MV-4-11 (cell line): ENCODE results near the gene OSBPL5.

Experiments used
- DNase-seq: peaks from one replicate; lab custom pipeline; 2025; lab: John Stamatoyannopoulos, UW

The OSBPL5 gene

GRCh38 chr11:3165152-3165705 lies at the start of gene OSBPL5:
Gene OSBPL5, minus strand, starts transcription at chr11:3165310. Its CDS starts 36,162 bp downstream, at chr11:3129148.
- DNase-seq, result peak; percentile 31

DNA sequence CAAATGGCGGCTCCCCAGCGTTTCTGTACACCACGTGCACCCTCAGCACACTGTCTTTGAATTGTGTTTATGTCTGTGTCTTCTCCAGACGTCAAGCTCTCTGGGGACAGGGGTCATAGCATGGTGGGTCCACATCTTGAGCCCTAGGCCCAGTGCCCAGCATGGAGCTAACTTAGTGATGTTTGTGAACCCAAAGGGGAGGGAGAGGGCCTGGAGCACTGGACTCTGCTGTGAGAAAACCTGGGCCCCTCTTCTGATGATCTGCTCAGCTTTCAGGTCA lies 49.2 kb upstream of the OSBPL5 start:
- no peak for DNase-seq

- no peak for DNase-seq
These were observed 48.7 kb upstream of the OSBPL5 start for GRCh38 chr11:3213659-3214419.

DNA sequence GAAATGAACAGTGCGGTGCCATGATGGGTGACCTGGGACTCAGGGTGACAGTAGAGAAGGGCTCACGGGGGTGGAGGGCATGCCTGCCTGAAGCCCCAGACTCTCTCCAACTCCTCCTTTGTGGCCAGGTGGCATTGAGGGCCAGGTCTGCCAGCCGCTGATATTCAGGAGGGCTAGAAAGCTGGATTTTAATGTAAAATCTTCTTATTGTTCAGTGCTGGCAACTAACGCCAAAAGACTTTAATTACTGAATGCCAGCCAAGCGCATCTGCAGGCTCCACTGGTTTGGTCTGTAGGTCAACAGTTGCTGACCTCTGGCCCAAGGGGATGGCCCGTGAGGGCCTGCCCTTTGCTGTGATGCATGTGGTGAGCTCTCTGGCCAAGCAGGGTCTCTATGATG lies 43.2 kb upstream of the OSBPL5 start:
- DNase-seq, result no peak

GRCh38 chr11:3207526-3208189 lies 42.5 kb upstream of the OSBPL5 start:
- no peak for DNase-seq

- DNase-seq, result no peak
These were observed 41.8 kb upstream of the OSBPL5 start for GRCh38 chr11:3206922-3207204.

GRCh38 chr11:3206156-3206921 lies 41.2 kb upstream of the OSBPL5 start:
- no peak for DNase-seq

GRCh38 chr11:3205261-3206155 lies 40.4 kb upstream of the OSBPL5 start:
- no peak for DNase-seq

GRCh38 chr11:3204141-3205015 lies 39.3 kb upstream of the OSBPL5 start:
- no peak for DNase-seq

- no peak for DNase-seq
These were observed 38.3 kb upstream of the OSBPL5 start for GRCh38 chr11:3203221-3204043.

- no peak for DNase-seq
These were observed 37.6 kb upstream of the OSBPL5 start for GRCh38 chr11:3202759-3203158.

DNA sequence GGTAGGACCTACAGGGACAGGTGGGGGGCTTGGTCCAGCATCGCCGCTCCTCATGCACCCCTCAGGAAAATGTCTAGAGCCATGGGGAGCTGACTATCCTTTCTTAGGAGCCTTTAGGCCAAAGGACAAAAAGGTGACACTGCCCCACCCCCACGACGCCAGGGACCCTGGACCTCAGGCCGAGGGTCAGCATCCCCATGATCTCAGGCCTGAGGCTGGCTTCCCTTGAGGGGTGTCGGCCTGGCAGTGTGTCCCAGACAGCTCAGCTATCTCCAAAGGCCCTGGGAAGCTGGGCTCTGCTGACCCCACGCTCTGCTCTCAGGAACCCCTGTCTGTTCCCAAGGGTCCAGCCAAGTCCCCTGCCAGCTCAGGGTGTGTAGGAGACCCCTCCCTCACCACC lies 37.2 kb upstream of the OSBPL5 start:
- no peak for DNase-seq

DNA sequence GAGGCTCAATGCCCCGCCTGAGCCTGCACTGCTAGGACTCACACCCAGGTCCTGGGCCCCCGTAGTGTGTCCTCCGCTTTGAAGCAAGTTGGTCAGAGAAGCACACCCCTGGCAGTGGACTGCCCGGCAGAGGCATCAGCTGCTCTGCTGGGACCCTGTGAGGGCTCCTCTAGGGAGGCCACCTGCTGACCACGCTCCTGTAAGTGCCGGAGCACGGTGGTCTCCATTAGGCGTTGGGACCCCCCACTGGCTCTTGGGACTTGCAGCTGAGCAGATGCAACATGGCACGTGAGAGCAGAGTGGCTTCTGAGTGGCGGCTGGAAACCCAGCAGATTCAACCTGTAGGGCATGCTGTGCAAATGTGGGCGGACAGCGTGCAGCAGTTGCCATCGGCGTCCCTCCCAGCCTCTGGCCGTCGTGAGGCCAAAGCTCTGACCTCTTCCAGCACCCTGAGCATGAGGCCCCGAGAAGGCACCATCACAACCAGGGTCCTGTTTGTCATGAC lies 36.6 kb upstream of the OSBPL5 start:
- no peak for DNase-seq

GRCh38 chr11:3201112-3201581 lies 36.0 kb upstream of the OSBPL5 start:
- no peak for DNase-seq

- DNase-seq, result no peak
These were observed 35.4 kb upstream of the OSBPL5 start for GRCh38 chr11:3200388-3201111.

DNA sequence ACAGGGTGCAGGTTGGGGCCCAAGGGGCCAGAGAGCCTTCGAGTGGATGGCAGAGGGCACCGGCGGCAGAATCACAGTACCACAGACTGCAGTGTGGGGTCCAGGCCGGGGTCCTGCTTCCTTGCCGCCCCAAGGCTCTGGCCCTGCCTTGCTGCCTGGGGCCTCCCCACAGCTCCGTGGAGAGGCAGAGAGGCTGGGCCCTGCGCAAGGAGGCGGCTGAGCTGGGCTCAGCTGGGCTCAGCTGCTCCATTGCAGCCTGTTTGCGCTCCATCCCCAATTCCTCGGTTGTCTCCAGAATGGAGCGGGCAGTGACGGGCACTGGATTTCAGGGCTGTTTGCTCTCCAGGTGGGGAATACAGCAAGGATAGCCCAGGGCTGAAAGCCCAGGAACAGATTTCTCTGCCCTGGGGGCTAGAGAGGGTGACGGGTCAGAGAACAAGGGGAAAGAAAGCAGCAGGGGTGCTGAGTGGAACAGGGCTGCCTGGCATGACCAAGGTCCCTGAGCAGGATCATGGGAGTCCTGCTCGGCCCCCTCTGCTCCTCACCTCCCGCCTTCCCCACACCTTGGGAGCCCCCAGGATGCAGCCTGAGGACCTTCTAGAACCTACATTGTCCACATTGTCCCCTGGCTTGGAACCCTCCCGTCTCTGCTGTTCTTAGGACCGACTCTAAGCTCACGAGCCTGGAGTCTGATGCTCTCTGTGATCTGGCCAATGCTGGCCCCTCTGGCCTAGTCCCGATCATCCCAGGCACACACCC lies 34.6 kb upstream of the OSBPL5 start:
- no peak for DNase-seq

DNA sequence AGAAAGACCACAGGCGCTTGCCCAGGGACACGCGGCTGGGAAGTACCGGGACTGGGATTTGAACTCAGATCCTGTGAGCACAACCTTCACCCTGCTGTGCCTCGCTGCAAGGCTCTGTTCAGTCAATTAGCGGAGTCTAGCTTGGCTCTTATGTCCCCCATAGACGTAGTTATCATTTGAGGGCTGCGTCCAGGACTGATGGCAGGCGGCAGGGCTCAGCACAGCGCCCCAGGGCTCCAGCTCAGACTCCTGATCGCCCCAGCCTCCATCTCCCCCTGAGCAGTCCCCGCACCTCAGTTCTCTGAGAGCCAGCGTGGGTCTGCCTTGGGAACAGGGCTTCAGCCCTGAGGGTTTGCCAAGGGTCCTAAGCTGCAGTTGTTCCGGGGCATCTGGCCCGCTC lies 33.7 kb upstream of the OSBPL5 start:
- no peak for DNase-seq

GRCh38 chr11:3197878-3198528 lies 32.9 kb upstream of the OSBPL5 start:
- no peak for DNase-seq
